ENCODE data around the gene MAS1.
A peak's percentile ranks its signal among the peaks of the same experiment; 100 is the strongest.
"Not testable (repeated sequence)": the region's sequence is repeated elsewhere in the genome, so short reads cannot be mapped to it uniquely, and the experiment has no call there.

MAS1 gene

DNA sequence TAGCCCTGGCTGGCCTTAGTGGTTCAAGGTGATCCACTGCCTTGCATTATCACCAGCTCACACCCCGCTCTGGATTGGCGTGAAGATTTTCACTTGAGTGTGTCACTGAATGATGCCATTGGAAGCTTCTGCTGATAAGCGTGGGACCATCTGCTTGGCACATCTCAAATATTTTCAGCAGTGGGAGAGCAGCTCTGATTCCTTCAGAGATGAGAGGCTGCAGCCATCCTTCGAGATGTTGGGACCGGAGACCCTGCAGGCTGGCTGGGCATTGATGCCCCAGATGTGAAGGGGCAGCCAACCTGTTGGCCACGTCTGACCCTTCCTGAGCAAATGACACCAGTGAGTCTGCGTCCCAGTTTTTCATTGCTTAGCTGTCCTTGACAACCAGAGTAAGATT, at the start of gene MAS1:
MAS1 (plus strand) TSS at position 197 of the 400 bp plus-strand sequence. CDS start 15,968 bp downstream, outside the sequence.
- DNase-seq (ENCODE audit: low spot score) = peak; percentile 46
- H3K4me3 ChIP-seq = no peak within 1 kb of the TSS
- H3K27ac ChIP-seq = no peak within 1 kb of the TSS
- TF ChIP-seq, protein P1, sequence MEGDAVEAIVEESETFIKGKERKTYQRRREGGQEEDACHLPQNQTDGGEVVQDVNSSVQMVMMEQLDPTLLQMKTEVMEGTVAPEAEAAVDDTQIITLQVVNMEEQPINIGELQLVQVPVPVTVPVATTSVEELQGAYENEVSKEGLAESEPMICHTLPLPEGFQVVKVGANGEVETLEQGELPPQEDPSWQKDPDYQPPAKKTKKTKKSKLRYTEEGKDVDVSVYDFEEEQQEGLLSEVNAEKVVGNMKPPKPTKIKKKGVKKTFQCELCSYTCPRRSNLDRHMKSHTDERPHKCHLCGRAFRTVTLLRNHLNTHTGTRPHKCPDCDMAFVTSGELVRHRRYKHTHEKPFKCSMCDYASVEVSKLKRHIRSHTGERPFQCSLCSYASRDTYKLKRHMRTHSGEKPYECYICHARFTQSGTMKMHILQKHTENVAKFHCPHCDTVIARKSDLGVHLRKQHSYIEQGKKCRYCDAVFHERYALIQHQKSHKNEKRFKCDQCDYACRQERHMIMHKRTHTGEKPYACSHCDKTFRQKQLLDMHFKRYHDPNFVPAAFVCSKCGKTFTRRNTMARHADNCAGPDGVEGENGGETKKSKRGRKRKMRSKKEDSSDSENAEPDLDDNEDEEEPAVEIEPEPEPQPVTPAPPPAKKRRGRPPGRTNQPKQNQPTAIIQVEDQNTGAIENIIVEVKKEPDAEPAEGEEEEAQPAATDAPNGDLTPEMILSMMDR (IDR thresholded peaks at IDR 0.05) = no peak

DNA sequence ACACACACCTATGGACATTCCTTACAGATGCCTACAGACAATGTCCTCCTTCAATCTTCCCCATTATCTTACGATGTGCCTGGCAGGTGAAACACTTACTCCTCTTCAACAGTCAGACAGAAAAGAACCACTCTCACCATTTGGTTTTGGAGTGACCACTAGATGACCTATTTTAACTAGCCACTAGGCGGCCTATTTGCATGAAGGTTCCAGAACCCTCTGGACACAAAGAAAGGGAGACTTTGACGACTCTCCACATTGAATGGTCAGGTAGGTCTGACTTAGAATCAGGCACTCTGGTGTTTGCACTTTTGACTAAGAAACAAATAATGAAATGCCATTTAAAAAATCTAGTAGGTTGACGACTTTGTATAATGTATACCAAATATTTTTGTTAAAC, 48.8 kb upstream of the MAS1 start:
- TF ChIP-seq, protein P1 (IDR thresholded peaks at IDR 0.05) = no peak
- DNase-seq (ENCODE audit: low spot score) = no peak
- Histone ChIP-seq H3K4me3 (no peak overlapping the region), H3K27ac (no peak overlapping the region)

DNA sequence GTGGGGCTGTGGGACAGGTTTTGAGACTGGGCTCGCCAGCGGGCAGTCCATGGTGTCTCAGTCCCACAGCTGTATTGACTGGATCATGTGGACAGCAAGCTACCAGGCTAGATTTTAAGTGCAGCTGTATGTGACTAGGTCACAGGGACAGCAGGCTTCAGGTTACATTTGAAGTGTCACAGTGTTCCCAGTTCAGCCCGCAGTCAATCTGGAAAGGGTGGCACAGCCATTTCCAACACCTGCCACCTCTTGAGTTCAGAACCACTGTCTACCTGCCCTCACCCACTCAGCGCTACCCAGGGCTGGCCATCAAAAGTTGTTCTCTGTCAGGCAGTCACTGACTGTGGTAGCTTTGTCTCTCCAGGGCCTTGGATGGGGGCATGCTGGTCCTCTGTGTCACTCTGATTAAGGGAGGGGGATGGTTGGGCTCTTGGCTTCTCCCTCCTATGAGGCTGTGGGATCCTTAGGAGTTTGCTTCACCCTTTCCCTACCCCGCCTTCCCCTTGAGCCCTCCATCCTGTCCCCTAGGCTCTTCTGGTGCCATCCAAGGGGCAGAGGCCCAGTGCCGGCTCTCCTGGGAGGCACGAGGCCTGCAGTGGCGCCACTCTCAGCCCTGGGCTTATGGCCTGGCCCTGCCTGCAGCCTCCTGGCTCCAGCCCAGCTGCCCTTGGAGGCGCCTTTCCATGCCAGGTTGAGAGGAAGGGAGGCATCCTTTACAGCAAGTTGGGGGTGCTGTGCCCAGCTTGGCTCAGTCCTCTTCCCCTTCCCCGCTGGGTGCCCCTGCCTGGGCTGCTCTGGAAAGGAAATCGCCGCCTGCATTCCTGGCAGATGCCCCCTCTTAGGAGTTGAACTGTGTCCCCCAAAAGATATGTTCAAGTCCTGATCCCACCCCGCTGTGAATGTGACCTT, 45.8 kb upstream of the MAS1 start:
- no peak overlapping the region for H3K4me3 ChIP-seq
- H3K27ac ChIP-seq = no peak overlapping the region
- TF ChIP-seq, protein P1 (IDR thresholded peaks at IDR 0.05) = no peak
- no peak for DNase-seq (ENCODE audit: low spot score)

DNA sequence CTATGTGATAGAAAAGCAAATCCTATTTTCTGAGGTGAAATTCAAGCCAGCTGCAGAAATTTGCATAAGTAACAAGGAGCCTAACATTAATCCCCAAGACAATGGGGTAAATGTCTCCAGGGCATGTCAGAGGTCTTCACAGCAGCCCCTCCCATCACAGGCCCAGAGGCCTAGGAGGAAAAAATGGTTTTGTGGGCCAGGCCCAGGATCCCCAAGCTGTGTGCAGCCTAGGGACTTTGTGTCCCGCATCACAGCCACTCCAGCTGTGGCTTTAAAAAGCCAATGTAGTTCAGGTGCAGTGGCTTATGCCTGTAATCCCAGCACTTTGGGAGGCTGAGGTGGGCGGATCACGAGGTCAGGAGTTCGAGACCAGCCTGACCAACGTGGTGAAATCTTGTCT, 42.2 kb upstream of the MAS1 start:
- H3K27ac ChIP-seq; DNase-seq (ENCODE audit: low spot score); H3K4me3 ChIP-seq: not testable (repeated sequence)

DNA sequence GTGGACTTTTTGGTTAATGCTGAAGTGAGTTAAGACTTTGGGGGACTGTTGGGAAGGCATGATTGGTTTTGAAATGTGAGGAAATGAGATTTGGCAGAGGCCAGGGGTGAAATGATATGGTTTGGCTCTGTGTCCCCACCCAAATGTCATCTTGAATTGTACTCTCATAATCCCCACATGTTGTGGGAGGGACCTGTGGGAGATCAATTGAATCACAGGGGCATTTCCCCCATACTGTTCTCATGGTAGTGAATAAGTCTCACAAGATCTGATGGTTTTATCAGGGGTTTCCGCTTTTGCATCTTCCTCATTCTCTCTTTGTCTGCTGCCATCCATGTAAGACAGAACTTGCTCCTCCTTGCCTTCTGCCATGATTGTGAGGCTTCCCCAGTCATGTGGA, 40.9 kb upstream of the MAS1 start:
- H3K4me3 ChIP-seq; H3K27ac ChIP-seq; DNase-seq (ENCODE audit: low spot score): not testable (repeated sequence)

DNA sequence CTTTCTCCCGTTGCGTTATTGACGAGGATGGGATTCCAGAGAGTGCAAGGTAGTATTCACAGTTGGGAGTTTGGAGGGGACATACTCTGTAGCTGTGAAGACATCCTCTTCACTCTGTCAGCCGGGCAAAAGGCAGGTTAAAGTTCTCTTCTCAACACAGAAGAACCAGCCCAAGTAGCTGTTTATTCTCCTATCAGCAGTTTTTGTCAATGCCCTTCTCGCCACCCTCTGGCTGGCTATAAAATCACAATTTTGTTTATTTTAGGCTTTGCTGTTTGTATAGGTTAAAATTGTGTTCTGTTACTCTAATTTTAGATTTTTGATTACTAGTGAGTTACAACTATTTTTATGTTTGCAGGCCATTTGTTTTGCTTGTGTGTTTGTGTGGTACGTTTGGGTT, 37.9 kb upstream of the MAS1 start:
- TF ChIP-seq, protein P1 (IDR thresholded peaks at IDR 0.05) = no peak
- Histone ChIP-seq H3K27ac (peak overlapping the region; percentile 2 to 55), H3K4me3 (no peak overlapping the region)
- DNase-seq (ENCODE audit: low spot score) = no peak

DNA sequence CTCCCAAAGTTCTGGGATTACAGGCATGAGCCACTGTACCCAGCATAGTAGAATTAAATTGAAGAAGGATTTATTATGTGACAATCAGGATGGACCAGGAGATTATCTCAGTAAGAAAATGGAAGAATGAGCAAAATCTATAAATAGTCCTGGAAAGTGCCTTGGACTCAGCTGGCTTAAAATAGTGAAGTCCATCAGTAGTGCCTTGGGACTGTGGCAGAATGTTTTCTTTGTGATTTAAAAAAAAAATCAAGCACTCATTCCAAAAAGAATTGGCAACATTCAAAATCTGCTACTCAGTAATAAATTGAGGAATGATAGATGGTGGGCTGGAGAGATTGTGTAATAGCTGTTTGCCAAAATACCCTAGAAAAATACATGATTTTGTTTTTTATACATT, 37.0 kb upstream of the MAS1 start:
- Histone ChIP-seq H3K4me3 (no peak overlapping the region), H3K27ac (peak overlapping the region; percentile 51 to 66)
- DNase-seq (ENCODE audit: low spot score) = no peak
- TF ChIP-seq, protein P1 (IDR thresholded peaks at IDR 0.05) = no peak

DNA sequence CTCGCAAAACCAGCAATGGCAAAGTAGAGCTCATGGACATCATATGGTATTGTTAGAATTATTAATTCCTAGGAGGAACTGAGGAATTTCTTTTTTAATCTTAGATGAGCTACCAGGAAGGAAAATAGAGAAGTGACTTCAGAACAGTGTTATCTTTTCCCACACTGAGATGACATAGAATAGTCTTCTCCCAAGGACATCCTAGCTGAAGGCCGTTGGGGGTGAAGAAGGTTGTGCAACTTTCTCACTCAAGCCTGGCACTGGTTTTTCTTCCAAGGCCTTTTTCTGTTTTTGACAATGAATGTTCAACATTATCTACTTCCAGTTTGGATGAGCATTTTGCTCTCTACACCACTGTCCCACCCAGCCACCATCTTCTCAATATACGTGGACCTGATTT, 35.8 kb upstream of the MAS1 start:
- no peak overlapping the region for H3K27ac ChIP-seq
- TF ChIP-seq, protein P1 (IDR thresholded peaks at IDR 0.05) = no peak
- H3K4me3 ChIP-seq = no peak overlapping the region
- DNase-seq (ENCODE audit: low spot score) = no peak

All from coronary artery (tissue), 2 donors.